Testis (tissue), 3 donors: ENCODE data around the gene SMCO4. TPM values are rescaled to one million over a fixed set of nuclear protein-coding genes. Genes with fewer than 3 reads are reported as not detected.

Experiments used
- DNase-seq: peaks from one replicate; pipeline ENCODE4 v3.0.0-alpha.2; 2019
- H3K27ac ChIP-seq, 2 donors: fragments of 200-600 bp; sonication (generic); one replicate each; pipeline ENCODE4 v1.5.1; 2019
- H3K27me3 ChIP-seq: fragments of 200-600 bp; sonication (generic); one replicate; pipeline ENCODE4 v1.5.1; 2019
- H3K36me3 ChIP-seq: fragments of 200-600 bp; sonication (generic); one replicate; pipeline ENCODE4 v1.5.1; 2017; ENCODE audit warnings: low read depth; ENCODE audit errors: missing control alignments
- H3K4me1 ChIP-seq: fragments of 200-600 bp; sonication (generic); one replicate; pipeline ENCODE4 v1.5.1; 2019
- H3K4me3 ChIP-seq, 2 donors: fragments of 200-600 bp; sonication (generic); one replicate each; pipeline ENCODE4 v1.5.1; 2017 to 2019
- H3K9me3 ChIP-seq: fragments of 200-600 bp; sonication (generic); one replicate; pipeline ENCODE4 v1.5.1; 2017
- CTCF ChIP-seq, 3 experiments: fragments of 450-650 bp in 2 of 3; fragments of 200-600 bp in 1 of 3; sonication (generic) in 1 of 3; IDR thresholded peaks; one replicate each; pipeline ENCODE4 v1.5.1; 2016 to 2019; ENCODE audit warnings: antibody characterized with exemption in 3 of 3, mild to moderate bottlenecking in 2 of 3, moderate library complexity in 1 of 3
- POLR2A ChIP-seq: fragments of 450-650 bp; IDR thresholded peaks from one replicate; pipeline ENCODE4 v1.6.1; 2017; ENCODE audit warnings: antibody characterized with exemption, mild to moderate bottlenecking, moderate library complexity
- WGBS, 2 donors: methylation state at CpG; one replicate each; pipeline ENCODE4 v1.1.5; 2018; 5-methylcytosine and 5-hydroxymethylcytosine counted together
- intact Hi-C: fragments of 100-400 bp; cut with DNase I; formaldehyde crosslinking; loops from one replicate; pipeline ENCODE4 v1.15.1; 2023; ENCODE audit warnings: low total_unique reads
- polyA plus RNA-seq: library from polyadenylated mRNA; stranded (reverse); fragments of 350-450 nt; fragmentation: Illumina TruSeq; extraction: RNeasy Lipid Tissue Mini Kit (QIAGEN cat#74804); gene quantifications from one replicate; pipeline ENCODE4 v1.2.3, GENCODE V29; 2014; ENCODE audit warnings: low read depth, low replicate concordance; ENCODE audit not compliant: insufficient read depth
- total RNA-seq, 2 donors: library from RNA; depleted of rRNA; stranded (reverse); fragments of >200 nt; gene quantifications; one replicate each; pipeline ENCODE4 v1.2.3, GENCODE V29; 2016

SMCO4 gene
- total and polyA plus RNA-seq, 3 donors from 2014 or later = 33.6 to 59.9 (median 34.2) TPM

- Histone ChIP-seq H3K27ac (no peak overlapping the region), H3K9me3 (no peaks in the 10 kb centered on the region), H3K36me3 (no peaks in the 10 kb centered on the region), H3K4me1 (no peaks in the 10 kb centered on the region), H3K27me3 (no peaks in the 10 kb centered on the region), H3K4me3 (no peak overlapping the region)
- no peak for TF ChIP-seq POLR2A
- no peak for TF ChIP-seq CTCF (IDR thresholded peaks at IDR 0.05)
- intact Hi-C loops = no loop called here
- DNase-seq = no peak
These were observed 20.7 kb upstream of the SMCO4 start for GRCh38 chr11:93563857-93564256.

- Histone ChIP-seq H3K36me3 (no peaks in the 10 kb centered on the region), H3K4me1 (no peaks in the 10 kb centered on the region), H3K4me3 (no peak overlapping the region), H3K27me3 (no peaks in the 10 kb centered on the region), H3K9me3 (no peaks in the 10 kb centered on the region), H3K27ac (no peak overlapping the region)
- intact Hi-C loops = no loop called here
- TF ChIP-seq POLR2A (no peak), CTCF (IDR thresholded peaks at IDR 0.05) (no peak)
- no peak for DNase-seq
- 65 to 69% methylated on average over 3 of the region's 3 CpGs for whole genome bisulfite sequencing, 2 donors
These were observed 17.2 kb upstream of the SMCO4 start for GRCh38 chr11:93560199-93560932.

- intact Hi-C loops = no loop called here
- TF ChIP-seq POLR2A (no peak), CTCF (IDR thresholded peaks at IDR 0.05) (no peak)
- DNase-seq = no peak
- Histone ChIP-seq H3K27ac (no peak overlapping the region), H3K4me1 (no peaks in the 10 kb centered on the region), H3K27me3 (no peaks in the 10 kb centered on the region), H3K9me3 (no peaks in the 10 kb centered on the region), H3K4me3 (no peak overlapping the region), H3K36me3 (no peaks in the 10 kb centered on the region)
- 71 to 74% methylated on average over 3 of the region's 3 CpGs for WGBS, 2 donors
These were observed 16.5 kb upstream of the SMCO4 start for GRCh38 chr11:93559681-93560080.

- H3K9me3 ChIP-seq = no peaks in the 10 kb centered on the region
- H3K36me3 ChIP-seq = no peaks in the 10 kb centered on the region
- no peak overlapping the region for H3K27ac ChIP-seq
- WGBS, 2 donors = 82% methylated on average over 1 of the region's 1 CpG
- TF ChIP-seq POLR2A = no peak
- no peak for TF ChIP-seq CTCF (IDR thresholded peaks at IDR 0.05)
- intact Hi-C loops = no loop called here
- H3K27me3 ChIP-seq = no peaks in the 10 kb centered on the region
- no peaks in the 10 kb centered on the region for H3K4me1 ChIP-seq
- no peak overlapping the region for H3K4me3 ChIP-seq
- DNase-seq = no peak
These were observed 9.7 kb upstream of the SMCO4 start for GRCh38 chr11:93552874-93553273.

GRCh38 chr11:93549976-93550375 is 6.8 kb upstream of the SMCO4 start:
- no peak overlapping the region for H3K4me3 ChIP-seq
- H3K9me3 ChIP-seq = no peaks in the 10 kb centered on the region
- 89 to 91% methylated on average over 4 of the region's 4 CpGs for WGBS, 2 donors
- no peaks in the 10 kb centered on the region for H3K36me3 ChIP-seq
- intact Hi-C loops = no loop called here
- no peak for DNase-seq
- no peak overlapping the region for H3K27ac ChIP-seq
- H3K27me3 ChIP-seq = no peaks in the 10 kb centered on the region
- TF ChIP-seq CTCF (IDR thresholded peaks at IDR 0.05) (no peak), POLR2A (no peak)
- no peaks in the 10 kb centered on the region for H3K4me1 ChIP-seq
